Right lobe of liver (tissue), 4 donors: Measurements from ENCODE around the gene PRPF39.

Experiments used
- CTCF ChIP-seq, 4 donors: fragments of 200-600 bp in 3 of 4; fragments of 450-650 bp in 1 of 4; IDR thresholded peaks; one replicate each; pipeline versions ENCODE4 v1.5.1 to v1.8.0; 2016 to 2022; ENCODE audit warnings: antibody characterized with exemption in 4 of 4, mild to moderate bottlenecking in 2 of 4
- POLR2A ChIP-seq: fragments of 450-650 bp; IDR thresholded peaks from one replicate; pipeline ENCODE4 v1.6.1; 2017; ENCODE audit warnings: antibody characterized with exemption, mild to moderate bottlenecking
- donor health status: DM: no; HTN: no; CAD: no.
- donor health status: DM: no; HTN: no; CAD: no.
- donor health status: DM: no; HTN: yes; CAD: no.

DNA sequence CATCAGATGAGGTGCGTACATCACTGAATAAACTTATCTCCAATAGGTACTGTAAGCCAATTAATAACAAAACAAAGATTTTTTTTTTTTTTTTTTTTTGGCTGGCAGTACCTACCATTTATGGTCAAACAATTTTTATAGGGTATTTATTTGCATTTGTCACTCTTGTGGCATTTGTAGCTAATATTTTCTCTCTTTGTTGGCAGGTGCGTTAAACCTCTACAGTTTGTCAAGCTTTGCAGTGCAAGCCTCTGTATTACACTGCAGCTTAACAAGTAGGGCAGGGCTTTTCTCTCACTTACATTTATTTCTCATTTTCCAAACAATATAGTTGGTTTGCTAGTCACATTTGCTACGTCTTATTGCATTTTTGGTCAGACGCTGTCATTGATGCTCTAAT is 12.3 kb downstream of the PRPF39 start:
- no peak for TF ChIP-seq CTCF (IDR thresholded peaks at IDR 0.05)
- no peak for TF ChIP-seq POLR2A
